ENCODE measurements around the gene PADI1. TPM values are rescaled to one million over a fixed set of nuclear protein-coding genes. Genes with fewer than 3 reads are reported as not detected.

Gene PADI1
- total RNA-seq, 1 experiment from 2014 or later = 0.24 TPM

DNA sequence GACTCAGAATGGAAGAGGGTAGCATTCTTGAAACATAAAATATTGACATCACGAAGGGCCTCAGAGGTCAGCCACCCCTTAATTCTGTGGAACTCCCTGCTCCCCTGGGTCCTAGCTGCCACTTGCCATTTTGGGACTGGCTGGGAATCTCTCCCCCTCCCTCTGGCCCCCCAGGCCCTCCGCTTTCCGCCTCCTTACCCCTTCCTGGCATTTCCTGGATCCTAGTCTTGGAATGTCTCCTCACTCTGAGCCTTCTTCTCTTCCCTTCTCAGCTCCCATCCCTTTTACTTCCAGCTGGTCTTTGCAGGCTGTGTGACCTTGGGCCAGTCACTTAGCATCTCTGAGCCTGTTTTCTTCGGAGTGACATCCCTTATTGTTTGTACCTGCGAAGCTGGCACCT lies 4.5 kb downstream of the PADI1 start:
- TF ChIP-seq, protein P1, sequence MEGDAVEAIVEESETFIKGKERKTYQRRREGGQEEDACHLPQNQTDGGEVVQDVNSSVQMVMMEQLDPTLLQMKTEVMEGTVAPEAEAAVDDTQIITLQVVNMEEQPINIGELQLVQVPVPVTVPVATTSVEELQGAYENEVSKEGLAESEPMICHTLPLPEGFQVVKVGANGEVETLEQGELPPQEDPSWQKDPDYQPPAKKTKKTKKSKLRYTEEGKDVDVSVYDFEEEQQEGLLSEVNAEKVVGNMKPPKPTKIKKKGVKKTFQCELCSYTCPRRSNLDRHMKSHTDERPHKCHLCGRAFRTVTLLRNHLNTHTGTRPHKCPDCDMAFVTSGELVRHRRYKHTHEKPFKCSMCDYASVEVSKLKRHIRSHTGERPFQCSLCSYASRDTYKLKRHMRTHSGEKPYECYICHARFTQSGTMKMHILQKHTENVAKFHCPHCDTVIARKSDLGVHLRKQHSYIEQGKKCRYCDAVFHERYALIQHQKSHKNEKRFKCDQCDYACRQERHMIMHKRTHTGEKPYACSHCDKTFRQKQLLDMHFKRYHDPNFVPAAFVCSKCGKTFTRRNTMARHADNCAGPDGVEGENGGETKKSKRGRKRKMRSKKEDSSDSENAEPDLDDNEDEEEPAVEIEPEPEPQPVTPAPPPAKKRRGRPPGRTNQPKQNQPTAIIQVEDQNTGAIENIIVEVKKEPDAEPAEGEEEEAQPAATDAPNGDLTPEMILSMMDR (conservative IDR thresholded peaks at IDR 0.05) = no peak
- Histone ChIP-seq H3K18ac (ENCODE audit: insufficient read length, low read depth, low read length) (no peak overlapping the region), H3K9ac (ENCODE audit: extremely low read depth, insufficient read length, low read length) (no peak overlapping the region), H3K23me2 (ENCODE audit: insufficient read length, low read depth, low read length, poor library complexity, severe bottlenecking) (no peaks in the 10 kb centered on the region), H3T11ph (ENCODE audit: low read length) (no peak overlapping the region), H3K23ac (ENCODE audit: insufficient read length, low read depth, low read length) (no peak overlapping the region), H3K27me3 (ENCODE audit: insufficient read depth, low read length) (no peaks in the 10 kb centered on the region), H4K5ac (ENCODE audit: insufficient read length, low read depth, low read length) (no peak overlapping the region), H2BK15ac (ENCODE audit: low read depth, low read length) (no peak overlapping the region), H2BK5ac (ENCODE audit: insufficient read length, low read length) (no peak overlapping the region), H4K20me1 (ENCODE audit: control insufficient read depth, insufficient read depth, insufficient read length) (no peaks in the 10 kb centered on the region), H3K4me2 (ENCODE audit: insufficient read depth, insufficient read length, low read length) (no peak overlapping the region), H4K91ac (ENCODE audit: insufficient read length, low read depth, low read length) (no peak overlapping the region), H3K79me1 (ENCODE audit: insufficient read depth, low read depth, low read length, poor library complexity, severe bottlenecking) (no peaks in the 10 kb centered on the region), H2AFZ (ENCODE audit: low read length) (no peak overlapping the region), H3K27ac (ENCODE audit: insufficient read length, low read depth, low read length) (no peak overlapping the region), H2BK120ac (ENCODE audit: low read depth, low read length, poor library complexity, severe bottlenecking) (no peak overlapping the region), H3K56ac (ENCODE audit: insufficient read length, low read depth, low read length) (no peak overlapping the region), H3K4me1 (ENCODE audit: insufficient read depth, low read length) (no peaks in the 10 kb centered on the region; the same call in 1 of the 2 replicates), H3K79me2 (ENCODE audit: insufficient read depth, low read length) (no peaks in the 10 kb centered on the region), H3K14ac (ENCODE audit: insufficient read depth, low read length) (no peak overlapping the region), H3K9me3 (ENCODE audit: control insufficient read depth, low read depth, low read length) (no peaks in the 10 kb centered on the region), H2BK20ac (ENCODE audit: low read depth, low read length, poor library complexity, severe bottlenecking) (no peak overlapping the region), H4K8ac (replicated peaks; ENCODE audit: insufficient read length, low read depth, low read length) (no peak overlapping the region), H2BK12ac (ENCODE audit: insufficient read length, low read depth, low read length) (no peak overlapping the region), H2AK5ac (ENCODE audit: insufficient read length, low read length) (no peak overlapping the region), H3K4ac (ENCODE audit: low read depth, low read length) (no peak overlapping the region)
- no peak for DNase-seq
- Mint-ChIP-seq H3K36me3 (ENCODE audit: insufficient read depth in 1 of 3, low read depth in 3 of 3) (no peaks in the 10 kb centered on the region), H3K27ac (no peak overlapping the region), H3K9me3 (no peaks in the 10 kb centered on the region), H3K4me3 (no peak overlapping the region), H3K4me1 (peaks cover 22 to 29% of the 10 kb centered on the region in 2 experiments), H3K27me3 (ENCODE audit: low read depth) (peaks cover 4% of the 10 kb centered on the region)
- no CpG with 5 or more reads among the region's 5 CpGs for WGBS (ENCODE audit: extremely low coverage, insufficient read length, low lambda C conversion rate)

All from H9 (cell line).